HG03060 (cell line): ENCODE results near the gene SMARCD1.
A peak's percentile ranks its signal among the peaks of the same experiment; 100 is the strongest.

ENCODE experiments used
- ATAC-seq: cut with Tn5 transposase; IDR thresholded peaks from one replicate; pipeline ENCODE4 v1.9.1; 2021; ENCODE audit warnings: low read depth, moderate number of reproducible peaks; ENCODE audit not compliant: unreplicated experiment

Gene SMARCD1

GRCh38 chr12:50102131-50102531 lies 17.0 kb downstream of the SMARCD1 start:
- no peak for ATAC-seq

- ATAC-seq: no peak
These were observed 17.6 kb downstream of the SMARCD1 start for GRCh38 chr12:50102646-50103309.

DNA sequence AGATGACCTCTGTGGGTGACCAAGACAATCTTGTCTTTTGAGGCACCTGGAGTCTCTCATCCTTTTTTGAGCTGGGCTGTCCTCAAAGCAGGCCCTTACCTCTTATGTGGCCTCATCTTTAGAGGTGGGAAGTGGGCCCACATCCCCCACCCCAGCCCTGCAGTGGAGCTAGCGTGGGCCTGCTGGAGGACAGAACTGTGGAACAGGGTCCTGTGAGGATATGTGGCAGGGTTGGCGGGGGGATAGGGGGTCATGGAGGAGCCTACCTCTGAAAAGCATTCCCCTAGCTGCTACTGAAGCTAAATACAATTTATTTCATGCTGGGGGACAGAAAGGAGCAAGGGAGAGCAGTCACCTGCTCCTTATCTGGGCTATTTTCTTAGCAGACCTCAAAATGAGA lies 18.2 kb downstream of the SMARCD1 start:
- ATAC-seq: no peak

- ATAC-seq: no peak
These were observed 18.7 kb downstream of the SMARCD1 start, which contains the start of gene GPD1 for GRCh38 chr12:50103767-50104321. GPD1 (plus strand) TSS chr12:50104008; CDS start chr12:50104051, 43 bp downstream.

DNA sequence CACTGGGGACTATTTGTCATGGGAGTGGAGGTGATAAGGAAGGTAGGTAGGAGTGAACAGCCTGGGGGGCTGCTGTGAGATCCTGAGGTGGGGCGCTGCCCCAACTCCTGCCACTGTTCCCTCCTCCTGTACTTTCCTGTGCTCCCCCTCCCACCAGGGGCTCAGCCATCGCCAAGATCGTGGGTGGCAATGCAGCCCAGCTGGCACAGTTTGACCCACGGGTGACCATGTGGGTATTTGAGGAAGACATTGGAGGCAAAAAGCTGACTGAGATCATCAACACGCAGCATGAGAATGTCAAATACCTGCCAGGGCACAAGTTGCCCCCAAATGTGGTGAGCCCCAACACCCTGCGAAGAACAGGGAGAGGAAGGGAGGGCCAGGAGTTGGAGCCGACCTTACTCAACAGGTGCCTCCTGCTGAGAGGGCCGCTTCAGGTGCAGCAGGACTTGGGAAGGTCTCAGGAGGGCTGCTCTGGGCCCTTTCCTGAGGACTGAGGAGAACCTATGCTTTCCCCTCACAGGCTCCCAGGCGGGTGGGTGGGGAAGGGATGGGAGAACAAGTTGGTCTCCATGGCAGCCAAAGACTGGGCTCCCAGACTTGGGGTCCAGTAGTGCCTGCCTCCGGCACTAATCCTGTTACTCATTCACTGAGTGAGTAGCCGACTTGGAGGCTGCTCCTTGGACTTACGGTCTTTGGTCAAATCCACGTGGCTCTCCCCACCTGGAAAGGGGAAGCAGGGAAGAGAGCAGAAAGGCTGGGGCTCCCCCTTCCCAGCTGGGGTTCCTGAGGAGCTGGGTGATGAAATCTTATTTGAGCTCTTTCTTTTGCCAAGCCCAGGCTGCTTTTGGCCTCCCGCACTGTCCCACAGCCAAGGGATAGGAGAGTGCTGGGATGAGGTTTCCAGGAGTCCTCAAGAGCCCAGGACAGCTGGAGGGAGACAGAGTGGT lies 19.6 kb downstream of the SMARCD1 start:
- ATAC-seq: no peak

- no peak for ATAC-seq
These were observed 20.8 kb downstream of the SMARCD1 start for GRCh38 chr12:50105913-50106450.

DNA sequence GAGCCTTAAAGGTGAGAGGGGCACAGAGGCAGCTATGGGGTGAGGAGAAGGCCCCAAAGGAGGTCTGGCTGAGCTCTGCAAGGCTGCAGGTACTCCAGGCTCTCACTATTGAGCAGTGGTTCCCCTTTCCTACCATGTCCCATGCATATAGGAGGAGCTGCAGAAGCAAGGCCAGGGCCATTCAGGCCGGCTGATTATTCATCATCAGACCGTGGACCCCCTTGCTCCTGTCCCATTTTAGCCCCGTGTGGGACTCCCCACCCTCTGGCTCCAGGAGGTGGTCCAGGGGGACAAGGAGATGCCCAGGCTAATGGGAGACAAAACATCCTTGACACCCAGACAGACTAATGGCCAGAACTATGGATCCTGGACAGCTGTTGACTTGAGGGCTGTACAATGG lies 21.8 kb downstream of the SMARCD1 start:
- no peak for ATAC-seq

- no peak for ATAC-seq
These were observed 22.5 kb downstream of the SMARCD1 start for GRCh38 chr12:50107416-50108268.

DNA sequence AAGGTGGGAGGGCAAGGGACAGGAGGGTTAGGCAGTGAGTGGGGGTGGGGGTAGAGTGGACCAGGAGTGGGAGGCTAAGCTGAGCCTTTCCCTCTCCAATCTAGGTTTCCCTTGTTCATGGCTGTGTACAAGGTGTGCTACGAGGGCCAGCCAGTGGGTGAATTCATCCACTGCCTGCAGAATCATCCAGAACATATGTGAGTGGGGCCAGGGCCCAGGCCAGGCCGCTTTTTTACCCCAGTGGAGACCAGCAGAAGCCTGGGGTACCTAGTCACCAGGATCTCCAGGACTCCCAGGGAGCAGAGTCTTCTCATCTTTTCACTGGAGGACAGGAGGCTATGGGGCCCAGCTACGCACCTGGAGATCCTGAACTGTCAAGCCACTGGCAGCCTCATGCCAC lies 24.2 kb downstream of the SMARCD1 start:
- no peak for ATAC-seq

- ATAC-seq: no peak
These were observed 25.1 kb downstream of the SMARCD1 start for GRCh38 chr12:50110127-50110761.

DNA sequence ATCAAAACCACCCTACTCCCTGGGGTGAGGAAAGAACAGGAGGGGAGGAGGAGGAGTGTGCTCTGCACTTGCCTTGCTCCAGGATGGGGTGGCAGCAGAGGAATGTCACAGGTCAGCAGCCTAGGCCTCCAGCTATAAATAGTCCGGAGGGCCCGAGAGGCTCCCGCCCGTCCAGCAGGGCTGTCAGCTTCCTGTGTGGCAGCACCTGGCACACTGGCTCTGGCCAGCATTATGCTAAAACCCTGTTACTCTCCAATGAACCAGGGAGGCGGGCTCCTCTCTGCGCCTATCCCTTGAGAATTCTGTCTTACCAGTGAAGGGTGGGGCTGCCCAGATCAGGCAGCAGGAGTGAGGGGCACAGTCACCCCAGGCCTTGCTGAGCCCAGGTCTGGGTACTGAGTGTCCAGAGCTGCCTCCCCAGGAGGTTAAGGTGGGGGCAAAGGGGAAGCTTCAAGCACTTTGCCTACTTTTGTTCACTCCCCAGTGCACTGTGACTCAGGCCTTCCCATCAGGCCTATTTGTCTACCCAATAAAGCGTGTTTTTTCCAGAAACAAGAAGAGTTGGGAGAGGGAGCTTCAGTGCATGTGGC lies 25.7 kb downstream of the SMARCD1 start:
- ATAC-seq: no peak

GRCh38 chr12:50111395-50111692 lies 26.2 kb downstream of the SMARCD1 start:
- ATAC-seq: no peak

- peak; percentile 81 for ATAC-seq
These were observed 26.7 kb downstream of the SMARCD1 start, which contains the start of gene COX14 for GRCh38 chr12:50111693-50112455. COX14 (plus strand) TSS chr12:50112236; CDS start chr12:50120044, 7,808 bp downstream.

- ATAC-seq: no peak
These were observed 27.5 kb downstream of the SMARCD1 start for GRCh38 chr12:50112456-50113218.

GRCh38 chr12:50117057-50117622 lies 32.0 kb downstream of the SMARCD1 start:
- ATAC-seq: no peak

DNA sequence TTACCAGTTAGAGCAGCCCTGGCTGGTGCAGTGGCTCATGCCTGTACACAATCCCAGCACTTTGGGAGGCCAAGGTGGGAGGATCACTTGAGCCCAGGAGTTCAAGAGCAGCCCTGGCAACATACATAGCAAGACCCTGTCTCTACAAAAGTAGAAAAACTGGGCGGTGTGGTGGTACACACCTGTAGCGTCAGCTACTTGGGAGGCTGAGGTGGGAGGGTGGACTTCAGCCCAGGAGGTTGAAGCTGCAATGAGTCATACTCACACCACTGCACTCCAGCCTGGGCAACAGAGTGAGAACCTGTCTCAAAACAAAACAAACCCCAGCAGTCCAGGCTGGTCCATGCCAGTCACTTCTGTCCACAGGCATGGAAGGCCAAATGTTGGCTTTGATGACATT lies 34.2 kb downstream of the SMARCD1 start:
- no peak for ATAC-seq

GRCh38 chr12:50120521-50120920 lies 35.4 kb downstream of the SMARCD1 start:
- ATAC-seq: no peak

DNA sequence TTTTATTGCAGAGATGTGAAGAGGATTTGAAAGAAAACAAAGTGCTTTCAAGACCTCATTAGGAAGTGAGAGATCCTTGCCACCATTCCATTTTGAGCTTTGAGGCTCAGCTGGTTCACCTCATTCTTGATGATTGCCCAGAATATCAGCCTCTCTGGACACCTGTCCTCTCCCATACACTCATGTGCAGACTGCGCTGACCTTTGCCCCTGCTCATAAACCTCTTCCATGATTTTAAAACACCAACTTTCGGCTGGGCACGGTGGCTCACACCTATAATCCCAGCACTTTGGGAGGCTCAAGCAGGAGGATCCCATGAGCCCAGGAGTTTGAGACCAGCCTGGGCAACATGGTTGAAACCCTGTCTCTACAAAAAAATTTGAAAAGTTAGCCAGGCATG lies 35.8 kb downstream of the SMARCD1 start:
- no peak for ATAC-seq
